Measurements from ENCODE around the gene HIC2.
"Not testable (repeated sequence)": the region's sequence is repeated elsewhere in the genome, so short reads cannot be mapped to it uniquely, and the experiment has no call there.

Gene HIC2, protein sequence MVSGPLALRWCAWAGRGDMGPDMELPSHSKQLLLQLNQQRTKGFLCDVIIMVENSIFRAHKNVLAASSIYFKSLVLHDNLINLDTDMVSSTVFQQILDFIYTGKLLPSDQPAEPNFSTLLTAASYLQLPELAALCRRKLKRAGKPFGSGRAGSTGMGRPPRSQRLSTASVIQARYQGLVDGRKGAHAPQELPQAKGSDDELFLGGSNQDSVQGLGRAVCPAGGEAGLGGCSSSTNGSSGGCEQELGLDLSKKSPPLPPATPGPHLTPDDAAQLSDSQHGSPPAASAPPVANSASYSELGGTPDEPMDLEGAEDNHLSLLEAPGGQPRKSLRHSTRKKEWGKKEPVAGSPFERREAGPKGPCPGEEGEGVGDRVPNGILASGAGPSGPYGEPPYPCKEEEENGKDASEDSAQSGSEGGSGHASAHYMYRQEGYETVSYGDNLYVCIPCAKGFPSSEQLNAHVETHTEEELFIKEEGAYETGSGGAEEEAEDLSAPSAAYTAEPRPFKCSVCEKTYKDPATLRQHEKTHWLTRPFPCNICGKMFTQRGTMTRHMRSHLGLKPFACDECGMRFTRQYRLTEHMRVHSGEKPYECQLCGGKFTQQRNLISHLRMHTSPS

DNA sequence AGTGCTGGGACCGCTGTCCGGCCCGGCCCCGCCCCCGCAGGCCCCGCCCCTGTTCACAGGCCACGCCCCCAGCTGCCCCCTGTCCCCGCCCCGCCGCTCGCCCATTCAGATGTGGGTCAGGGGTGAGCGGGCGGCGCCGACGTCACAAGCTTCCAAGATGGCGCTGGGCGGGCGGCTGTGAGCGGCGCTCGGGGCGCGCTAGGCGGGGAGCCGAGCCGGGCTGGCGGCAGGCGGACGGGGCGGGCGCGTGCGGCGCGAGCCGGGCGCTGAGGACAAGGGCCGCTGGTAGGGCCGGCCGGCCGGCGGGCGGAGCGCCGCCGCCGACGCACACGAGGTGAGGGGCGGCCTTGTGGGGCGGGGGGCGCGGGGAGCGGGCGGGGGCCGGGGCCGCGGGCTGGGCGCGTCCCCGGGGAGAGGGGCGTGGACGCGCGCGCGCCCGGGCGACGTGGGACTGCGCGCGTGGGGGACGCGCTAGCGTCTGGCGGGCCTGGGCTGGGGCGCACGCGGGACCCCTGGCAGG, at the start of gene HIC2:
Gene HIC2, plus strand, starts transcription at position 145 of the 520 bp plus-strand sequence. CDS start 25,461 bp downstream, outside the sequence.
- not testable (repeated sequence) for H3K27ac ChIP-seq

DNA sequence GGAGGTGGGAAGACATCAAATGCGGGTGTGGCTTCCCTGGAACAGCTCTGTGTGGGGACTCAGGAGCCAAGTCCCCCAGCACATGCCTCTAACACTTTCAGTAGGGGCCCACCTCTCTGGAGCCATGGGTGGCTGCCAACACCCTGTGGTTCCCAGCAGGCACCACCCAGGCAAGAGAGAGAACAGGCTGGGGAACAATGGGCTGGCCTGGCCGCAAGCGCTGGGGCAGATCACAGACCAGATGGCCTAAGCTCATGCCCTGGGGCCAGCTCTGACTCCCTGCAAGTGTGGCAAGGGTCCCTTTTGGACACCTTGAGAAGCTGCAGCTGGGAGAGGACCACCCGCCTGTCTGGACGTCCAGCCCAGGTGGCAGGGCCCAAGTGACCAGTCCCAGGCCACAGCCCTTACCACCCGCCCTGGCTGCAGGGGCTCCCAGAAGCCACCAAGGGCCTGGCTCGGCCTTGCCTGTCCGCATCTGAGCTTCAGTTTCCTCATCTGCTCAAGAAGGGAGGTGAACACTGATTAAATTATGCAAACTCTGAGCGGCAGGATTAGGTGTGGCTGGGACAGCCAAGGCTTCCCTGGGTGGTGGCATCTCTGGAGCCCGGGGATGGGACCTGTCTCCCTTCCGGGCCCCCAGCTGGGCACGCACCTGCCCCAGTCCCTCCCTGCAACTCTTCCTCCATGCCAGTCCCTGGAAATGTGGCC, 48.4 kb upstream of the HIC2 start:
- H3K27ac ChIP-seq: not testable (repeated sequence)

DNA sequence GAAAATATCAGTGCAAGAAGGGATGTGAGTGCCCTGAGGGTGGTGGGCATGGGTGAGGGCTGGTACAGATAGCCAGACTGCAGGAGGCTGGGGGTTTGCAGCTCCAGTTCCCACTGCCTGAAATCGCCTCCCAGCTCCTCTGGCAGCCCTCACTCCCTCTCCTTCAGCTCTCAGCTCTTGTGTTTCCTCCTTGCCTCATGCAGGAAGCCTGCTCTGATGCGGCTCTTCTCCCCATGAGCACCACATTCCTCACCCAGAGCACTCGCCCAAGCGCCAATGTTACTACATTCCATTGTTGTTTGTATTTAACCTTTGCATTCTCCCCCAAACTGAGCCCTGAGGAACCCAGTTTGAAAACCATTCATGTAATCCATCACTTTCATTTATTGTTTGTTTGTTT, 41.3 kb upstream of the HIC2 start:
- not testable (repeated sequence) for H3K27ac ChIP-seq

DNA sequence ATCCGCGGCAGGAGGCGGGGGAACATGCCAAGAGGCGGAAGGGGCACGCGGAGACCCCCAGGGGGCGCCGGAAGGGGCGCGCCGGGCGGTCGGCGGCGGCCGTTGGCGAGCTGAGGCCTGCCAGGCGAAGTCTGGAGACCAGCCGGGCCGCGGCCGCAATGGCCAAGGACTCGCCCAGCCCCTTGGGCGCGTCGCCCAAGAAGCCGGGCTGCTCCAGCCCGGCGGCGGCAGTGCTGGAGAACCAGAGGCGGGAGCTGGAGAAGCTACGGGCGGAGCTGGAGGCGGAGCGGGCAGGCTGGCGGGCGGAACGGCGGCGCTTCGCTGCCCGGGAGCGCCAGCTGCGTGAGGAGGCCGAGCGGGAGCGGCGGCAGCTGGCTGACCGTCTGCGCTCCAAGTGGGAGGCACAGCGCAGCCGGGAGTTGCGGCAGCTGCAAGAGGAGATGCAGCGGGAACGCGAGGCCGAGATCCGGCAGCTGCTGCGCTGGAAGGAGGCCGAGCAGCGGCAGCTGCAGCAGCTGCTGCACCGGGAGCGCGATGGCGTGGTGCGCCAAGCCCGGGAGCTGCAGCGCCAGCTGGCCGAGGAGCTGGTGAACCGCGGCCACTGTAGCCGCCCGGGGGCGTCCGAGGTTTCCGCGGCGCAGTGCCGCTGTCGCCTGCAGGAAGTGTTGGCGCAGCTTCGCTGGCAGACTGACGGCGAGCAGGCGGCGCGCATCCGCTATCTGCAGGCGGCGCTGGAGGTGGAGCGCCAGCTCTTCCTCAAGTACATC, 33.3 kb upstream of the HIC2 start, which contains the start of gene RIMBP3B:
Gene RIMBP3B, plus strand, starts transcription at position 51 of the 767 bp plus-strand sequence. Its CDS starts 108 bp downstream, at position 159.
- H3K27ac ChIP-seq: not testable (repeated sequence)

DNA sequence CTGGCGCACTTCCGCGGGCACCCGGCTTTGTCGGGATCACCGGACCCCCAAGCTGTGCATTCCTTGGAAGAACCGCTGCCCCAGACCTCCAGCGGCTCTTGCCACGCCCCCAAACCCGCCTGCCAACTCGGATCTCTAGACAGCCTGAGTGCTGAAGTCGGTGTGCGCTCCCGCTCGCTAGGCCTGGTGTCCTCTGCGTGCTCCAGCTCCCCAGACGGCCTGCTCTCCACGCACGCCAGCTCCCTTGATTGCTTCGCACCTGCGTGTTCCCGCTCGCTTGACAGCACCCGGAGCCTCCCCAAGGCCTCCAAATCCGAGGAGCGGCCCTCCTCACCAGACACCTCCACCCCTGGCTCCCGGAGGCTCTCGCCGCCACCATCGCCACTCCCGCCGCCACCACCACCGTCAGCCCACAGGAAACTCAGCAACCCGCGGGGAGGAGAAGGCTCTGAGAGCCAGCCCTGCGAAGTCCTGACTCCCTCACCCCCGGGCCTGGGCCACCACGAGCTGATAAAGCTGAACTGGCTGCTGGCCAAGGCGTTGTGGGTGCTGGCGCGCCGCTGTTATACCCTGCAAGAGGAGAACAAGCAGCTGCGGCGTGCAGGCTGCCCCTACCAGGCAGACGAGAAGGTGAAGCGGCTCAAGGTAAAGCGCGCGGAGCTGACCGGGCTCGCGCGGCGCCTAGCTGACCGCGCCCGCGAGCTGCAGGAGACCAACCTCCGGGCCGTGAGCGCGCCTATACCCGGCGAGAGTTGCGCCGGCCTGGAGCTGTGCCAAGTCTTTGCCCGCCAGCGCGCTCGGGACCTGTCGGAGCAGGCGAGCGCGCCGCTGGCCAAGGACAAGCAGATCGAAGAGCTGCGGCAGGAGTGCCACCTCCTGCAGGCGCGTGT, 32.5 kb upstream of the HIC2 start:
- H3K27ac ChIP-seq: not testable (repeated sequence)

DNA sequence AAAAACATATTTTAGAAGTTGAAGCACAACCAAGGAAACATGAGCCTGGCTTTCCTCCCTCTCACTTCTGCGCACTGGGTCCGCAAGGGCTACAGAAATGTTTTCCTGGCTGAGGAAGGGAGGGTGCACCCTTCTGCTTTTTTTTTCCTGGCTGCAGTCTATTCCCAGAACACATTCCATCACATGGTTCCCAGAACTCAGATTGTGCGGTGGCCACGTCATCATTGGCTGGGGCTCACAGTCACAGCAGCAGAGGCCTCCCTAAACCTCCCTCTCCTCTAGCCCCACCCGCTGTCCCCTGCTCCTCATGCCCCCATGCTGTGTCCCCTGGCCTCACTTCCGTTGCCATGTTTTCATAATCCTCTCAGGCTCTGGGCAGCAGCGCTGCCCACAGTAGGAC, 27.7 kb upstream of the HIC2 start:
- not testable (repeated sequence) for H3K27ac ChIP-seq

DNA sequence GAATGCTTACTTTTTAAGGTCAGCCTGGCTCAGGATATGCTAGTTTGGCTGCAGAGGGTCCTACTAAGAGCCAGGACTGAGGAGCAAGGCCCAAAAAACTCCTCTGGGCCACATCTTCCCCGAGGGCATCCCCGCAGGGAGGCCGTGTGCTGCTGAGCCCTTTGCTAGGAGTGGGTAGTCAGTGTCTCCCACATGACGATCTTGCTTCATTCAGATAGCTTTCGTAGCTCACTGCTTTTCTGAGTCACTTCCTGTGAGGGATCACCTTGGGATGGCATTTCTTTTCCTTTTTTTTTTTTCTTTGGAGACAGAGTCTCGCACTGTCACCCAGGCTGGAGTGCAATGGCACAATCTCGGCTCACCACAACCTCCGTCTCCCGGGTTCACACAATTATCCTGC, 27.2 kb upstream of the HIC2 start:
- H3K27ac ChIP-seq: not testable (repeated sequence)

DNA sequence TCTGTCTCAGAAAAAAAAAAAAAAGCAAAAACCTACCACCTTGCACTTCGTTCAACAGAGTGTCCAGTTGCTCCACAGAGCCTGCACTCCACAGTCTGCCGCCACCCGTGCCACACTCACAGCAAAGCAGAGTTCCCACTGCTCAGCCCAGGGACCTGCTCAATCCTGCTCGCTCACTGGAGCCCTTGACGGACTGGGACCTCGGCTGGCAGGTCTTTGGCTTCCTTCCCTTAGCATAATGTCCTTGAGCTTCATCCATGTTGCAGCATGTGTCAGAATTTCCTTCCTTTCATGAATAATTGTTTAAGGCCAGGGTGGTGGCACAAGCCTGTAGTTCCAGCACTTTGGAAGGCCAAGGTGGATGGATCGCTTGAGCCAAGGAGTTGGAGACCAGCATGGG, 22.6 kb upstream of the HIC2 start:
- H3K27ac ChIP-seq: not testable (repeated sequence)

DNA sequence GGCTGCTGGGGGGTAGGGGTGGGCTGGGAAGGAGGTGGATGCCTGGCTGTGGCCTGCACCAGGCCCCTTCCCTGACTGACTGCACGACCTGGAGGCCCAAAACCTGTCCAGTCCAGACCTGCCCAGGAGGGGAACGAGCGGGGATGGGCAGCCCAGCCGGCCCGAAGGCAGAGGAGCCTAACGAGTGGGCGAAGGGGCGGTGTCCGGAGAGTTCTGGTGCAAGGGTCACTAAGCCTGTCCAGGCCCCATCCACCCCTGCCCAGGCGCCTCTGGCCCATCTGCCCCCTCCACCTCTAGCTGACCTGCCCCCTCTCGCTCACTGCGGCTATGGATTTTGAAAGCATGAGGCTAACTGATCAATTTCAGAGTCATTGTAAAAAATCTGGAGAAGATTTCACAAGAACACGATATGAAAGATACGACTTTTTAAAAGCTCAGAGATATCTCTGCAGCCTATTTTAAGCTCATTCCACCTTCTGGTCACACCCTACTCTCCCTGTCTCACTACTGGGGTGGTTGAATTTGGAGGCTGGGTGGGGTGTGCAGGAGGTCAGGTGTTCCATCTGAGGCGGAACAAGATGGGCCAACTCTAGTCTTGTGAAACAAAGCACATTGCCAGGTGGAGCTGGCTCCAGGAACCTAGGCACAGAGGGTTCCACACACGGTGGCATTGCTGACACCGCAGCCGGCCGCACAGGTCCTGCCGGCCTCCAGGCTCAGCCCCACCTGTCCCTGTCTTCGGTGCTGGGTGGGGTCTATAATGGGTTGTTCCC, 15.8 kb upstream of the HIC2 start:
- not testable (repeated sequence) for H3K27ac ChIP-seq

DNA sequence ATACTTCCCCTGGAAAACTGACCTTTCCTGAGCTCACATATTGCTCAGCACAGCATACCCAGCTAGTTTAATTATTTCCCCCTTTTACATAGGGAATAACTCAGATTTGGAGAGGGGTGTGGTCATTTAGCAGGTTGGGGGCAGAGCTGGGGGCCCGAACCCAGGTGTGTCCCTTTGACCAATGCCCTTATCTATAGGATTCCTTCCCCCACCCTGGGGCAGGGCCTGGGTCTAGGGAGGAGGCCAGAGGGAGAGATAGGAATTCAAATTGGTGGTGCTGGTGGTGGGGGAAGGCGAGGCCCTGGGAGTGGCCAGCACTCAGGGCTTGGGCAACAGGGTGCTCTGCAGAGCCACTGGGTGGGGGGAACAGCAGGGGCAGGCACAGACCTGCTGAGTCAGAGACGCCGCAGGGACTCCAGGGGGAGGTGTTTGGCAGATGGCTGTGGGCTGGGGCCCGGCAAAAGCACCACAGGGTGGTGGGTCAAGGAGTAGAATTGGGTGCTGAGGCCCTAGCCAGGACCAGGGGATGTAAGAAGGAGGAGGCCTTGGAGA, 14.3 kb upstream of the HIC2 start:
- not testable (repeated sequence) for H3K27ac ChIP-seq

DNA sequence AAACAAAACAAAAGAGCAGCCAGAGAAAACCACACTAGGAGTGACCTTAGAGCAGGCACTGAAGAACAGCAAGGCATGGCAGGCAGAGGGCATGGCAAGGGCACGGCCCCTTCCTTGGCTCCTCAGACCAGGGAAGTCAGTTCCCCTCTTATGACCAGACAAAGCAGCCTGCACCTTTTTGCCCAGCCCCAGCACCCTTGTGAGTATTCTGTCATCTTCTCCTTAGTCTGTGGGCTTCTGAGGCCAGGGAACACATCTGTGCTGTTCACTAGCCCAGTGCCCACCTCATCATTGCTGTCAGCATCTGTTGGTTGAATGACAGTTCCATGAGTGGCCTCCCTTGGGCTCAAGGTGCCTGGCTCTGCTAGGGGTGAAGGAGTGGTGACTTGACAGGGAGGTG, 10.0 kb upstream of the HIC2 start:
- H3K27ac ChIP-seq: not testable (repeated sequence)

DNA sequence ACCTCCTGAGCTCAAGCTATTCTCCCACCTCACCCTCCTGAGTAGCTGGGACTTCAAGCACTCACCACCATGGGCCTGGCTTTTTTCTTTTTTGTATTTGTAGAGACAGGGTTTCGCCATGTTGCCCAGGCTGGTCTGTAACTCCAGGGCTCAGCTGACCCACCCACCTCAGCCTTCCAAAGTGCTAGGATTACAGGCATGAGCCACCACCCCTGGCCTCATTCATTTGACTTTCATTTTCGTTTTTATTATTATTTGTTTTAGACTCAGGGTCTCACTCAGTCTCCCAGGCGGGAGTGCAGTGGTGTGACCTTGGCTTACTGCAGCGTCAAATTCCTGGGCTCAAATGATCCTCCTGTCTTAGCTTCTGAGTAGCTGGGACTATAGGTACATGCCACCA, 9.4 kb upstream of the HIC2 start:
- H3K27ac ChIP-seq: not testable (repeated sequence)

DNA sequence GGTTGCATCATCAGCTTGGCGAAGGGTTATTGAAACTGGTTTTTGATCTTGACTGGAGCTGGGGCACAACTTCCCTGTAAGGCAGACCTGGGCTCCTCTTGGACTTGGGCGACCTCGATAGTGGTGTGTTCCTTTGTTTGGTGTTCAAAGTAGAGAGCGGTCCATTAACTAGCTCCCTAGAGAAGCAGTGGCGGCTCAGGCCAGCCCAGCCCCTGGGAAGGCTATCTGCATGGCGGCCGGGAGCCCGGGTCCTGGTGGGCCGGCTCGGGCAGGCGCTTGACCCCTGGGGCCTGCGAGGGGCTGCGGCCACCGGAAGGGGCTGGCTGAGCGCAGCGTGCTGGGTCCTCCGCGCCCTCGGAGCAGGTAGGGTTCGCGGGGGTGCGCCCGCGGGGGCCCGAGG, 796 bp upstream of the HIC2 start:
- H3K27ac ChIP-seq: not testable (repeated sequence)

DNA sequence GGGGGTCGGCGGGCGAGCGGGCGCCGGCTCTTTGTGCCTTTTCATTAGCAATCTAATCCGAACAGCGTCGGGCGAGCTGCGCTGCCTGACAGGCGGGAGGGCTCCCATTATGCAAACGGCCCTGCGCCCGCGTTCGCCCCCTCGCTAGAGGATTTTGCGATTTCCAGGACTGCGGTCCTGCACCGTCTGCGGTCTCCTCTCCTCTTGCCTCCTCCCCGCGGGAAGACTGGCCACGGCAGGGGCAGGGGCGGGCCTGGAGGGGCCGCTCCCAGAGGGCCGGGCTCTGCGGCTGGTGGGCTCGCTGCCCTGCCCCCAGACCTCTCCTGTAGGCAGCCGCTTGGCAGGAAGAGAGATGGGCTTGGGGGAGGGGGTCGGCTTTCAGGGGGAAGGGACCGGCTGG, 682 bp downstream of the HIC2 start:
- not testable (repeated sequence) for H3K27ac ChIP-seq

DNA sequence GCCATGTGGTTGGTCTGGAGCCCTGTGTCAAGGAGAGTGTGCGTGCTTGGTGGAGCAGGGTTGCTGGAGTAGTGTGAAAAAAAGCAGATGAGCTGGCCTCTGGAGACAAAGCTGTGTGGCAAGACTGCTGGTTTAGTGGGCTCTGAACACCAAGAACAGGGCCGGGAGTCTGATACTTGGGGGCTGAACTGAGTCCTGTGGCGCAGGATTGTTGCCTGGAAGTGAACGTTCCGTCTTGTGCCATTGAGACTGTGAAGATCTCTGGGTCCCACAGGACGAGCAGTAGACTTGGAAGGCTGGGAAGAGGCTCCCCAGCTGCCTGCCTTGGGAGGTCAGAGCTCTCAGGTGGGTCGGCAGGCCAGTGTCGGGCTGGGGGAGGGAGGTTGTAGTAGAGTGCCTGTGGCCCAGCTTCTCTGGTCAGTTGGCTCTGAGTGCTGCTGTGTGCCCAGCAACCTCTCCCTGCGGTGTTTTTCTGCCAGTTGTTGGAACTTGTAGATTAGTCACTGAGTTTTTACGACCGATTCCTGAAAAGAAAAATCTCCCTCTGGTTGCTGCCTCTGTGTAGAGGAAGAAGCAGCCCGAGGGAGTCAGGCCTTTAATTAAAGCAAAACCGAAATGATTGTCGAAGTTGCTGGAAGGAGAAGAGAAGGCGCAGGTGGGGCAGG, 1.9 kb downstream of the HIC2 start:
- not testable (repeated sequence) for H3K27ac ChIP-seq

DNA sequence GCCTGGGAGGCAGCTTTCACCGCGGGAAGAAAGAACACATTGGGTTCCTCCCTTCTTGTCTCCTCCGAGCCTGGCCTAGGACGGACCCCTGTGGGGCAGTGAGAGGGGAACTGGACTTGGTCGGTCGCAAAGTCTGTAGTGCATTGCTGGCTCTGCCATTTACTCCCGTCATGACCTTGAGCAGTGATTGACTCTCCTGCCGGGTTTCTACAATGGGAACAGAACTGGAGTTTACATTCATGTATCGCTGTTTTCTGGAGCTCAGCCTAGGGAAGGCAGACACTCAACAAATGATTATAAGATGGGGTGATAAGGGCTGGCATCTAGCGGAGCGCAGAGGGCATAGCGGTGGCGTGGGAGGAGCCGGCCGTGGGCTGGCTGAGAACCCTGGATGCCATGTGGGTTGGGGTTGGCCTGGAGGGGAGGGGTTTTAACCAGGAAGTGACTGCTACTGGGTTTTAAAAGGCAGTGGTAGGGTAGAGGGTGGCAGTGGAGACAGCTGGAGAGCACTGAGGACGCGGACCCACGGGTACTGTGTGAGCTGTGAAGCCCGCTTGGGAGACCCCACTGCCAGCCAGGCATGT, 3.1 kb downstream of the HIC2 start:
- not testable (repeated sequence) for H3K27ac ChIP-seq

DNA sequence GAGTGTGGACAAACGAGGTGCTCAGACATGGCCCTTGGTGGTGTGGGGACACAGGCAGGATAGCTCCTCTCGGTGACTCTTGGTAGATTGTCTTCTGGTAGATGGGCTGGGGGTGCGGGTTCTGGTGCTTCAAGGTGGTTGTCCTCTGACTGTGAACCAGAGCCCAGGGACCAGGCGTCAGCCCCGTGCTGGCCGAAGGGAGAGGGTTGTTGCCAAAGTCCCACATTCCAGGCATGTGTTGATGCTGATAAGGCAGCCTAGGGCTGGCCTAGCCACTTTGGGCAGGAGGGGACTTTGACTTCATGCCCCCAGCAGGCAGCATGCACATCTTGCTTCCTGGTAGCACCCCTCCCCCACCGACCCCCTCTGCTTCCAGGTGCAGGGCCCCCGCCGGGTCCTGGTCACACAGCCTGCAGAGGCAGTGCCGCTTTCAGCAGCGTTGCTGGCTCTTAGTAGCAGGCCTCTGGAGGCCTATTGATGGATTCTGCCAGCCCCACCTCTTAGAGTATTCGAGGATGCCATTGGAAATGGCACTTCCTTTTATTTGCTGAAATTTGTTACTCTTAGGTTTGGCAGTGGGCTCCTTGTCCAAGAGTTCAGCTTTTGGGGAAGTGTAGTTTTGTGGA, 7.0 kb downstream of the HIC2 start:
- not testable (repeated sequence) for H3K27ac ChIP-seq
